PC-9 (cell line): ENCODE measurements around the gene KDM3B. TPM values are rescaled to one million over a fixed set of nuclear protein-coding genes. Genes with fewer than 3 reads are reported as not detected.

Source experiments
- Bru-seq: library from RNA; stranded (reverse); fragments of 400-500 nt; gene quantifications from one replicate; lab custom pipeline; 2021; lab: Mats Ljungman, UMichigan
- BruChase-seq, 2 experiments: library from RNA; stranded (reverse); fragments of 400-500 nt; gene quantifications; one replicate each; lab custom pipeline; 2021; lab: Mats Ljungman, UMichigan
- BruUV-seq: library from RNA; stranded (reverse); fragments of 400-500 nt; replicated peaks from 2 replicates; lab custom pipeline; 2021; lab: Mats Ljungman, UMichigan
- CTCF ChIA-PET: fragments of 300-600 bp; sonication (Branson Sonifier 250); formaldehyde crosslinking; loops from one replicate; lab custom pipeline; 2022; ENCODE audit warnings: antibody characterized with exemption; lab: Charles Lee
- POLR2A ChIA-PET: fragments of 300-600 bp; sonication (Branson Sonifier 250); formaldehyde crosslinking; loops from one replicate; lab custom pipeline; 2022; ENCODE audit warnings: antibody characterized with exemption; ENCODE audit not compliant: unreplicated experiment; lab: Charles Lee
- DNase-seq, 2 experiments: peaks; one replicate each; pipeline versions ENCODE4 v3.0.0 to v3.0.0-alpha.2; 2015 to 2022; ENCODE audit warnings: mixed read lengths in 1 of 2
- H2AFZ ChIP-seq: fragments of 200-600 bp; sonication (generic); 2 replicates; pipeline ENCODE4 v1.8.1; 2017; ENCODE audit warnings: antibody characterized with exemption
- H3F3A ChIP-seq: fragments of 200-600 bp; sonication (generic); 2 replicates; pipeline ENCODE4 v1.8.1; 2017; ENCODE audit warnings: antibody characterized with exemption, mild to moderate bottlenecking, low read depth; ENCODE audit not compliant: insufficient read depth
- H3K27ac ChIP-seq: fragments of 200-600 bp; sonication (generic); 2 replicates; pipeline ENCODE4 v1.6.1; 2016; ENCODE audit warnings: mixed run types
- H3K27me3 ChIP-seq: fragments of 200-600 bp; sonication (generic); 2 replicates; pipeline ENCODE4 v1.6.1; 2016; ENCODE audit warnings: low read depth, mixed run types; ENCODE audit not compliant: insufficient read depth
- H3K36me3 ChIP-seq: fragments of 200-600 bp; sonication (generic); 2 replicates; pipeline ENCODE4 v1.6.1; 2016; ENCODE audit warnings: low read depth, mixed run types
- H3K4me1 ChIP-seq: fragments of 200-600 bp; sonication (generic); replicated peaks from 2 replicates; pipeline ENCODE4 v1.6.1; 2016; ENCODE audit warnings: mixed run types; ENCODE audit not compliant: insufficient read depth
- H3K4me2 ChIP-seq: fragments of 200-600 bp; sonication (generic); 2 replicates; pipeline ENCODE4 v1.6.1; 2017; ENCODE audit warnings: mixed run types
- H3K4me3 ChIP-seq: fragments of 200-600 bp; sonication (generic); 2 replicates; pipeline ENCODE4 v1.6.1; 2016; ENCODE audit warnings: mixed run types
- H3K79me2 ChIP-seq: fragments of 200-600 bp; sonication (generic); 2 replicates; pipeline ENCODE4 v1.6.1; 2017; ENCODE audit warnings: low read depth, mixed run types
- H3K9me2 ChIP-seq: fragments of 200-600 bp; sonication (generic); 2 replicates; pipeline ENCODE4 v1.8.1; 2017; ENCODE audit warnings: mild to moderate bottlenecking; ENCODE audit not compliant: insufficient read depth
- H3K9me3 ChIP-seq: fragments of 200-600 bp; sonication (generic); 2 replicates; pipeline ENCODE4 v1.8.1; 2016; ENCODE audit warnings: low read depth; ENCODE audit not compliant: insufficient read depth
- H4K20me1 ChIP-seq: fragments of 200-600 bp; sonication (generic); 2 replicates; pipeline ENCODE4 v1.8.1; 2017; ENCODE audit not compliant: insufficient read depth
- CTCF ChIP-seq: fragments of 200-600 bp; sonication (generic); conservative IDR thresholded peaks from 2 replicates; pipeline ENCODE4 v1.6.1; 2017; ENCODE audit warnings: mixed run types, antibody characterized with exemption, mild to moderate bottlenecking, moderate library complexity
- EZH2 ChIP-seq: fragments of 200-600 bp; sonication (generic); IDR thresholded peaks from 2 replicates; pipeline ENCODE4 v1.8.0; 2017; ENCODE audit warnings: antibody characterized with exemption, low read depth
- intact Hi-C: fragments of 100-400 bp; cut with micrococcal nuclease; formaldehyde crosslinking; loops from one replicate; pipeline ENCODE4 v1.10.0; 2022; ENCODE audit not compliant: unreplicated experiment
- long read RNA-seq: library from polyadenylated mRNA; stranded (forward); transcript quantifications from one replicate; pipeline ENCODE4 v2.0.0, GENCODE V29; 2022
- total RNA-seq: library from RNA; stranded (reverse); gene quantifications from 2 replicates; pipeline ENCODE4 v1.2.3, GENCODE V29; 2021

The KDM3B gene
- 75.0 and 76.7 TPM in 2 replicates for total RNA-seq
- percentile 89 among the genes with signal in this experiment for Bru-seq, nascent RNA
- BruChase-seq, experiment 1, labeled RNA remaining after a 2-hour chase = percentile 88 among the genes with signal in this experiment
- BruChase-seq, experiment 2, labeled RNA remaining after a 6-hour chase = percentile 87 among the genes with signal in this experiment
- long read RNA-seq, full-length matches to known transcripts = 4 of 28 reads
- long read RNA-seq, partial matches to known transcripts = 19 of 28 reads
- long read RNA-seq, other reads (novel, unspliced or antisense) = 5 of 28 reads

- peak within 1 kb of the TSS; percentile 71 for H3K27ac ChIP-seq
- no peaks in the 10 kb centered on the region for H3K27me3 ChIP-seq
- H3K4me2 ChIP-seq = peak within 1 kb of the TSS; percentile 88
- H2AFZ ChIP-seq = peak within 1 kb of the TSS; percentile 83
- CTCF ChIA-PET = interaction anchor here (0.5 to 2.3 kb wide), 10 partner anchors 13 to 175 kb away, joined by 3 to 17 read pairs (median 4); partner anchors contain the start of genes BRD8, CDC25C, FAM53C and KIF20A
- H4K20me1 ChIP-seq = peaks cover 28% of the 10 kb centered on the region; the same call in 1 of the 2 replicates
- peaks cover 43% of the 10 kb centered on the region for H3K79me2 ChIP-seq
- H3K9me3 ChIP-seq = peaks cover 12% of the 10 kb centered on the region
- H3K9me2 ChIP-seq = no peaks in the 10 kb centered on the region
- peak within 1 kb of the TSS; percentile 79 for H3K4me3 ChIP-seq
- peaks cover 31% of the 10 kb centered on the region; the same call in 1 of the 2 replicates for H3F3A ChIP-seq
- TF ChIP-seq CTCF (peak; percentile 96), EZH2 (no peak)
- POLR2A ChIA-PET = interaction anchor here (0.6 to 2.3 kb wide), 4 partner anchors 14 to 261 kb away, joined by 3 to 8 read pairs (median 4); partner anchors contain the start of genes CDC25C and FAM53C
- peak; percentile 68 to 98 for DNase-seq
- H3K4me1 ChIP-seq = peaks cover 22% of the 10 kb centered on the region
- BruUV-seq = TSS peak; percentile 71
- intact Hi-C loops = no loop called here
- 0 out of 2 replicates have a peak, but pooled peaks cover 8% of the 10 kb centered on the region for H3K36me3 ChIP-seq
Observed at GRCh38 chr5:138352071-138352721, at the start of gene KDM3B. Gene KDM3B (plus strand): TSS chr5:138352685. CDS start chr5:138352796, 111 bp downstream.

GRCh38 chr5:138303372-138303771 lies 49.1 kb upstream of the KDM3B start:
- Histone ChIP-seq H3K36me3 (no peaks in the 10 kb centered on the region), H3K4me1 (no peaks in the 10 kb centered on the region), H3K79me2 (no peaks in the 10 kb centered on the region), H3F3A (no peaks in the 10 kb centered on the region), H3K27me3 (no peaks in the 10 kb centered on the region), H3K4me3 (no peak overlapping the region), H4K20me1 (no peaks in the 10 kb centered on the region), H3K9me2 (no peaks in the 10 kb centered on the region), H3K27ac (no peak overlapping the region), H3K4me2 (no peak overlapping the region), H2AFZ (no peak overlapping the region), H3K9me3 (no peaks in the 10 kb centered on the region)
- CTCF ChIA-PET = no interaction called here
- POLR2A ChIA-PET = no interaction called here
- intact Hi-C loops = no loop called here
- no peak for DNase-seq
- no peak for TF ChIP-seq CTCF
- TF ChIP-seq EZH2 = no peak
- BruUV-seq = no TSS peak

GRCh38 chr5:138305797-138306196 lies 46.7 kb upstream of the KDM3B start:
- POLR2A ChIA-PET = no interaction called here
- intact Hi-C loops = no loop called here
- no TSS peak for BruUV-seq

More at GRCh38 chr5:138305797-138306196, 46.7 kb upstream of the KDM3B start:
- H3K9me2 ChIP-seq = no peaks in the 10 kb centered on the region
- no peaks in the 10 kb centered on the region for H3K27me3 ChIP-seq
- H3K4me1 ChIP-seq = no peaks in the 10 kb centered on the region
- no peaks in the 10 kb centered on the region for H3K9me3 ChIP-seq
- no peak overlapping the region for H2AFZ ChIP-seq
- H3K4me2 ChIP-seq = no peak overlapping the region
- no peaks in the 10 kb centered on the region for H3K36me3 ChIP-seq
- no peaks in the 10 kb centered on the region for H3F3A ChIP-seq
- H3K4me3 ChIP-seq = no peak overlapping the region
- H3K79me2 ChIP-seq = no peaks in the 10 kb centered on the region
- DNase-seq = no peak
- TF ChIP-seq EZH2 (no peak), CTCF (no peak)
- H4K20me1 ChIP-seq = no peaks in the 10 kb centered on the region
- CTCF ChIA-PET = no interaction called here
- no peak overlapping the region for H3K27ac ChIP-seq
